ENCODE results near the gene PDE6A.
A peak's percentile ranks its signal among the peaks of the same experiment; 100 is the strongest.

Gene PDE6A

GRCh38 chr5:149831492-149831891 lies 113.1 kb downstream of the PDE6A start:
- H3K27ac ChIP-seq (replicated peaks), result no peak overlapping the region
- DNase-seq (ENCODE audit: low read depth in 1 of 2, low spot score in 1 of 2), result no peak
- no peaks in the 10 kb centered on the region for H3K27me3 ChIP-seq (ENCODE audit: insufficient read depth, poor library complexity, severe bottlenecking)
- no peak overlapping the region for H3K4me3 ChIP-seq (replicated peaks; ENCODE audit: insufficient read depth, low read length)
- TF ChIP-seq GABPA (IDR thresholded peaks at IDR 0.05; ENCODE audit: low read depth) (no peak), CTCF (IDR thresholded peaks at IDR 0.05; ENCODE audit: insufficient read depth, low read length) (no peak), POLR2AphosphoS5 (IDR thresholded peaks at IDR 0.05; ENCODE audit: low read depth) (no peak), SPI1 (IDR thresholded peaks at IDR 0.05; ENCODE audit: borderline replicate concordance, low read depth) (no peak)
- TF ChIP-seq, protein P1, sequence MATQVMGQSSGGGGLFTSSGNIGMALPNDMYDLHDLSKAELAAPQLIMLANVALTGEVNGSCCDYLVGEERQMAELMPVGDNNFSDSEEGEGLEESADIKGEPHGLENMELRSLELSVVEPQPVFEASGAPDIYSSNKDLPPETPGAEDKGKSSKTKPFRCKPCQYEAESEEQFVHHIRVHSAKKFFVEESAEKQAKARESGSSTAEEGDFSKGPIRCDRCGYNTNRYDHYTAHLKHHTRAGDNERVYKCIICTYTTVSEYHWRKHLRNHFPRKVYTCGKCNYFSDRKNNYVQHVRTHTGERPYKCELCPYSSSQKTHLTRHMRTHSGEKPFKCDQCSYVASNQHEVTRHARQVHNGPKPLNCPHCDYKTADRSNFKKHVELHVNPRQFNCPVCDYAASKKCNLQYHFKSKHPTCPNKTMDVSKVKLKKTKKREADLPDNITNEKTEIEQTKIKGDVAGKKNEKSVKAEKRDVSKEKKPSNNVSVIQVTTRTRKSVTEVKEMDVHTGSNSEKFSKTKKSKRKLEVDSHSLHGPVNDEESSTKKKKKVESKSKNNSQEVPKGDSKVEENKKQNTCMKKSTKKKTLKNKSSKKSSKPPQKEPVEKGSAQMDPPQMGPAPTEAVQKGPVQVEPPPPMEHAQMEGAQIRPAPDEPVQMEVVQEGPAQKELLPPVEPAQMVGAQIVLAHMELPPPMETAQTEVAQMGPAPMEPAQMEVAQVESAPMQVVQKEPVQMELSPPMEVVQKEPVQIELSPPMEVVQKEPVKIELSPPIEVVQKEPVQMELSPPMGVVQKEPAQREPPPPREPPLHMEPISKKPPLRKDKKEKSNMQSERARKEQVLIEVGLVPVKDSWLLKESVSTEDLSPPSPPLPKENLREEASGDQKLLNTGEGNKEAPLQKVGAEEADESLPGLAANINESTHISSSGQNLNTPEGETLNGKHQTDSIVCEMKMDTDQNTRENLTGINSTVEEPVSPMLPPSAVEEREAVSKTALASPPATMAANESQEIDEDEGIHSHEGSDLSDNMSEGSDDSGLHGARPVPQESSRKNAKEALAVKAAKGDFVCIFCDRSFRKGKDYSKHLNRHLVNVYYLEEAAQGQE (IDR thresholded peaks at IDR 0.05; ENCODE audit: insufficient replicate concordance, low read depth), result no peak

- Histone ChIP-seq H3K27ac (replicated peaks) (no peak overlapping the region), H3K4me3 (replicated peaks; ENCODE audit: insufficient read depth, low read length) (no peak overlapping the region), H3K27me3 (ENCODE audit: insufficient read depth, poor library complexity, severe bottlenecking) (no peaks in the 10 kb centered on the region)
- no peak for TF ChIP-seq GABPA (IDR thresholded peaks at IDR 0.05; ENCODE audit: low read depth)
- no peak for TF ChIP-seq SPI1 (IDR thresholded peaks at IDR 0.05; ENCODE audit: borderline replicate concordance, low read depth)
- no peak for TF ChIP-seq CTCF (IDR thresholded peaks at IDR 0.05; ENCODE audit: insufficient read depth, low read length)
- no peak for TF ChIP-seq POLR2AphosphoS5 (IDR thresholded peaks at IDR 0.05; ENCODE audit: low read depth)
- TF ChIP-seq, protein P1 (IDR thresholded peaks at IDR 0.05; ENCODE audit: insufficient replicate concordance, low read depth), result no peak
- no peak for DNase-seq (ENCODE audit: low read depth in 1 of 2, low spot score in 1 of 2)
Observed at GRCh38 chr5:149830579-149830978, 114.0 kb downstream of the PDE6A start.

GRCh38 chr5:149829954-149830353 lies 114.6 kb downstream of the PDE6A start:
- peak in 1 of 2 experiments; percentile 12 for DNase-seq (ENCODE audit: low read depth in 1 of 2, low spot score in 1 of 2)
- TF ChIP-seq SPI1 (IDR thresholded peaks at IDR 0.05; ENCODE audit: borderline replicate concordance, low read depth), result no peak
- TF ChIP-seq, protein P1 (IDR thresholded peaks at IDR 0.05; ENCODE audit: insufficient replicate concordance, low read depth), result no peak
- TF ChIP-seq POLR2AphosphoS5 (IDR thresholded peaks at IDR 0.05; ENCODE audit: low read depth), result no peak
- no peak for TF ChIP-seq CTCF (IDR thresholded peaks at IDR 0.05; ENCODE audit: insufficient read depth, low read length)
- no peak for TF ChIP-seq GABPA (IDR thresholded peaks at IDR 0.05; ENCODE audit: low read depth)

More at GRCh38 chr5:149829954-149830353, 114.6 kb downstream of the PDE6A start:
- H3K27ac ChIP-seq (replicated peaks), result no peak overlapping the region
- no peaks in the 10 kb centered on the region for H3K27me3 ChIP-seq (ENCODE audit: insufficient read depth, poor library complexity, severe bottlenecking)
- no peak overlapping the region for H3K4me3 ChIP-seq (replicated peaks; ENCODE audit: insufficient read depth, low read length)

All from HL-60 (cell line).